HEK293 (cell line): ENCODE measurements around the gene TMPRSS11A.

Experiments used
- ZNF354C ChIP-seq: fragments of 450-650 bp; formaldehyde crosslinking; IDR thresholded peaks from 2 replicates; pipeline ENCODE4 v1.5.1; 2016; ENCODE audit warnings: missing biosample characterization, missing genetic modification characterization, low read depth, borderline replicate concordance
- TF ChIP-seq, protein P1 (sequence below): fragments of 450-650 bp; formaldehyde crosslinking; IDR thresholded peaks from 2 replicates; pipeline ENCODE4 v1.5.1; 2016; ENCODE audit warnings: missing biosample characterization, missing genetic modification characterization

DNA sequence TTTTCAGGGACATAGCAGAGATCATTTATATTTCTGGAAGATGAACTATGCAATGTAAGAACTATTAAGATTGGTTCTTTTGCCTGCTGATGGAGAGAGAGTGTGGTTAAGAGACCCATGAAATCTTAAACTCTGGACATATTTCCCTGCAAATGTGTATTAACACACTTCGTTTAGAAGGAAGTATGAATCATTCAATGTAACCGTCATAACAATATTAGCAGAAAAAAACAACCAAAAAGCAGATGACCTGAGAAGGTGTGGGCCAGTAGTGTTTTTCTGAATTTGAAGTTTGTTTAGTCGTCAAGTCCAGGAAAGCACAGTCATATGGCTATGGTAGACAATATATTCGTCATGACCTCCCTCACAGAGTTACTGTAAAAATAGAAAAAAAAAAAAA lies 77.0 kb downstream of the TMPRSS11A start:
- no peak for TF ChIP-seq ZNF354C (tag by site-specific recombination)
- TF ChIP-seq, protein P1, sequence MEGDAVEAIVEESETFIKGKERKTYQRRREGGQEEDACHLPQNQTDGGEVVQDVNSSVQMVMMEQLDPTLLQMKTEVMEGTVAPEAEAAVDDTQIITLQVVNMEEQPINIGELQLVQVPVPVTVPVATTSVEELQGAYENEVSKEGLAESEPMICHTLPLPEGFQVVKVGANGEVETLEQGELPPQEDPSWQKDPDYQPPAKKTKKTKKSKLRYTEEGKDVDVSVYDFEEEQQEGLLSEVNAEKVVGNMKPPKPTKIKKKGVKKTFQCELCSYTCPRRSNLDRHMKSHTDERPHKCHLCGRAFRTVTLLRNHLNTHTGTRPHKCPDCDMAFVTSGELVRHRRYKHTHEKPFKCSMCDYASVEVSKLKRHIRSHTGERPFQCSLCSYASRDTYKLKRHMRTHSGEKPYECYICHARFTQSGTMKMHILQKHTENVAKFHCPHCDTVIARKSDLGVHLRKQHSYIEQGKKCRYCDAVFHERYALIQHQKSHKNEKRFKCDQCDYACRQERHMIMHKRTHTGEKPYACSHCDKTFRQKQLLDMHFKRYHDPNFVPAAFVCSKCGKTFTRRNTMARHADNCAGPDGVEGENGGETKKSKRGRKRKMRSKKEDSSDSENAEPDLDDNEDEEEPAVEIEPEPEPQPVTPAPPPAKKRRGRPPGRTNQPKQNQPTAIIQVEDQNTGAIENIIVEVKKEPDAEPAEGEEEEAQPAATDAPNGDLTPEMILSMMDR (tag by site-specific recombination): no peak
